ENCODE results near the gene ADGRG3. TPM values are rescaled to one million over a fixed set of nuclear protein-coding genes. Genes with fewer than 3 reads are reported as not detected.
"Not testable (repeated sequence)": the region's sequence is repeated elsewhere in the genome, so short reads cannot be mapped to it uniquely, and the experiment has no call there.

The ADGRG3 gene
- total RNA-seq, 2 donors from 2014 or later, result 0.21 to 0.84 TPM

DNA sequence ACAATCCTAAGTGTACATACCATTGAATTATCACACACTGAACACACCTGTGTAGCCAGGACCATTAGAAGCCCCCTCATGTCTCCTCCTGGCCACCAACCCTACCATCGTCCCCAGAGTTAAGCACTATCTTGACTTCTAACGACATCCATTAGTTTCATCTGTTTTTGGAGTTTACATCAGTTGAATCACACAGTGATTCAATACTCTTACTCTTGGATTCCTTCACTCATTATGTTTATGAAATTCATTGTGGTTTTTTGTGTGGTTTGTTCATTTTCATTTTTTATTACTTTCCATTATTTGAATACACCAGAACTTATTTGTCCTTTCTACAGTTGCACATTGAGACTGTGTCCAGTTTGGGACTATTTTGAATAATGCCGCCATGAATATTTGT lies 40.1 kb downstream of the ADGRG3 start:
- ATAC-seq, result peak in 1 of 2 donors; percentile 71
- H3K27ac Mint-ChIP-seq, result no peak overlapping the region
- DNase-seq (ENCODE audit: low spot score in 2 of 2), result no peak
- H3K9me3 Mint-ChIP-seq, result no peaks in the 10 kb centered on the region
- H3K36me3 Mint-ChIP-seq, result no peaks in the 10 kb centered on the region

DNA sequence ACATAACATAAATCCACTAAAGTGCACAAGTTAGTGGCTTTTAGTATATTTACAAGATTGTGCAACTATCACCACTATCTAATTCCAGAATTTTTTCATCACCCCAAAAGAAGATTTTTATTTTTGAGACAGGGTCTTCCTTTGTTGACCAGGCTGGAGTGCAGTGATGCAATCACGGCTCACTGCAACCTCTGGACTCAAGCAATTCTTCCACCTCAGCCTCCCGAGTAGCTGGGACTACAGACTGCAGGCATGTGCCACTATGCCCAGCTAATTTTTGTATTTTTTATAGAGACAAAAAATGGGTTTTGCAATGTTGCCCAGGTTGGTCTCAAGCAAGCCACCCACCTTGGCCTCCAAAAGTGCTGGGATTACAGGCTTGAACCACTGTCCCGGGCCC lies 41.6 kb downstream of the ADGRG3 start:
- Mint-ChIP-seq H3K9me3 (no peaks in the 10 kb centered on the region), H3K27ac (no peak overlapping the region), H3K36me3 (no peaks in the 10 kb centered on the region)
- no peak for DNase-seq (ENCODE audit: low spot score in 2 of 2)
- no peak for ATAC-seq

DNA sequence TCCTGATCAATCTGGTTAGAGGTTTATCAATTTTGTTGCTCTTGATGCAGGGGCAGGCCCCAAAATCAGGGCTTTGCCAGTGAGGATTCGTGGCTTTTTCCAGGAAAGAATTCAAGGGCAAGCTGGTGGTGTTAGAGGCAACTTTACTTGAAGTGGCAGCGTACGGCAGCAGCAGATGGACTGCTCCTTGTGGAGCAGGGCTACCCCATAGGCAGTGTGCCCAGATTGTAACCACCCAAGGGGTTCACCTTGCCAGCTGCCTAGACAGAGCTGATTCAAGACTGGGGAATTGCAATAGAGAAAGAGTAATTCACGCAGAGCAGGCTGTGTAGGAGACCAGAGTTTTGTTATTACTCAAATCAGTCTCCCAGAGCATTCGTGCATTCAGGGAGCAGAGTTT lies 43.2 kb downstream of the ADGRG3 start:
- Mint-ChIP-seq H3K27ac (peak overlapping the region in 1 of 2 donors; percentile 38), H3K9me3 (no peaks in the 10 kb centered on the region), H3K36me3 (no peaks in the 10 kb centered on the region)
- ATAC-seq (no peak), DNase-seq (ENCODE audit: low spot score in 2 of 2) (no peak)

DNA sequence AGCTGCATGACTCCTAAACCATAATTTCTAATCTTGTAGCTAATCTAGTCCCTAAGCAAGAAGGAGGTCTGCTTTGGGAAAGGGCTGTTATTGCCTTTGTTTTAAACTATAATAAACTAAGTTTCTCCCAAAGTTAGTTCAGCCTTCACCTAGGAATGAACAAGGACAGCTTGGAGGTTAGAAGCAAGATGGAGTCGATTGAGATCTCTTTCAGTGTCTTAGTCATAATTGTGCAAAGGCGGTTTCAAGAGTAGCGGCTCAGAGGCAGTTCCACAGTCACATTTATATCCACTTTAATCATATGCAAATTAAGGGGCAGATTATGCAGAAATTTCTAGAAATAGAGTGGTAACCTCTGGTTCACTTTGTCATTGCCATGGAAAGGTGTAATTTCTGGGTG lies 43.9 kb downstream of the ADGRG3 start:
- DNase-seq (ENCODE audit: low spot score in 2 of 2) (no peak), ATAC-seq (no peak)
- no peaks in the 10 kb centered on the region for H3K36me3 Mint-ChIP-seq
- H3K9me3 Mint-ChIP-seq, result no peaks in the 10 kb centered on the region
- no peak overlapping the region for H3K27ac Mint-ChIP-seq

DNA sequence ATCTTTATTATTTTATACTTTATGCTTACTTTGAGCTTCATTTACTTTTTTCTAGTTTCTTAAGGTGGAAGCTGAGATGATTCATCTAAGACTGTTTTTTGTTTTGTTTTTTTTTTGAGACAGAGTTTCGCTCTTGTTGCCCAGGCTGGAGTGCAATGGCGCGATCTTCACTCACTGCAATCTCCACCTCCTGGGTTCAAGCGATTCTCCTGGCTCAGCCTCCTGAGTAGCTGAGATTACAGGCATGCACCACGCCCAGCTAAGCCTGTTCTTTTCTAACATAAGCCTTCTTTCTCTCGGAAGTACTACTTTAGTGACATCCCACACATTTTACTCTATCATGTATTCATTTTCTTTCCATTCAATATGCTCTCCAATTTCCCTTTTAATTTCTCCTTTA lies 44.5 kb downstream of the ADGRG3 start:
- H3K36me3 Mint-ChIP-seq; H3K27ac Mint-ChIP-seq; H3K9me3 Mint-ChIP-seq; ATAC-seq; DNase-seq (ENCODE audit: low spot score in 2 of 2): not testable (repeated sequence)

DNA sequence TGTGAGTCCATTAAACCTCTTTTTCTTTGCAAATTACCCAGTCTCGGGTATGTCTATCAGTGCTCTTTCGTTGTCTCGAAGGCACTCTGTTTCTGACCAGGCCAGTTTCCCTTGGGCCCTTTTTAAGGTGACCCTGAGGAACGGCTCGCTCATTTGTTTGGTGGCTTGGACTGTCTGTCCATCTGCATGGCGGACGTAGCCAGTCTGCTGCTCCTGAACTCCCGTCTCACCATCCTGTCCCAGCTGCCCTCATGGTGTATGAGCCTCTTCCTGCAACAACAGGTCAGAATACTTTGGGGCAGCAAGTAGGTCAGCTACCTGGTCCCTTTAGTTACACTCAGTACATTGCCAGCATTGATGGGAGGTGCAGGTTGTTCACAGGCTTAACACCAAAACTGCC lies 45.5 kb downstream of the ADGRG3 start:
- ATAC-seq, result no peak
- H3K9me3 Mint-ChIP-seq, result no peaks in the 10 kb centered on the region
- no peak overlapping the region for H3K27ac Mint-ChIP-seq
- DNase-seq (ENCODE audit: low spot score in 2 of 2), result no peak
- no peaks in the 10 kb centered on the region for H3K36me3 Mint-ChIP-seq

DNA sequence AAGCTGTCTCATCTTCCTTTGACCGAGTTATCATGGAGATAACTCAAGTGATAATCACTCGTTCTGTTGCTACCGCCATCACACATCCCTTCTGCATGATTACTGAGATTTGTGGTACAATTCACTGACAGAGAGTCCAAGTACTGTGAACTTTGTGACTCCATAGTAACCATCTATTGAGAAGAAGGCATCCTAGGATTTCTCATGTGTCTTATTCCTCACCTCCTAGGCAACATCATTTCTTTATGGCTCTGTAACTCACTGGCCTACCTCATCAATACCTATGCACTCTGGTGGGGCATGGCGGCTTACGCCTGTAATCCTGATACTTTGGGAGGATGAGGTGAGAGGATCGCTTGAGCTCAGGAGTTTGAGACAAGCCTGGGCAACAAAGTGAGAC lies 45.9 kb downstream of the ADGRG3 start:
- no peaks in the 10 kb centered on the region for H3K9me3 Mint-ChIP-seq

DNA sequence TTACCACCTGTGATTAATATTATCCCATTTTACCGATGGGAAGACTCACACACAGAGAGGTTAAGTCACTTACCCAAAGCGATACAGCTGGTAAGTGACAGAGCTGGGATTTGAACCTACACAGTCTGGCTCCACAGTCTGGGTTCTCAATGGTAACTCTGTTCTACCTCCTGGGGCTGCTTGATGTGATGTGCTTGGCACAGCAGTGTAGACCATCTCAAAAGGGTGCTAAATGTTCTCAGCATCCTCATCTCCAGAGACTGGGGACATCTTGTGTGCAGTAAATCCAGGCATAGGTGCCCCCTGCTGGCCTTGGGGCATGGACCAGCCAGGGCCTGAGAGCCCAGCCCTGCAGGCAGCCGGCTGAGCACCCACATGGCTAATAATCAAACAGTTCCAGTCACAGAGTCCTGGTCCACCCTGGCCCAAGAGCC lies 52.1 kb downstream of the ADGRG3 start:
- Mint-ChIP-seq H3K27ac (no peak overlapping the region), H3K9me3 (no peaks in the 10 kb centered on the region), H3K36me3 (no peaks in the 10 kb centered on the region)
- ATAC-seq (peak; percentile 71 to 79), DNase-seq (ENCODE audit: low spot score in 2 of 2) (peak in 1 of 2 donors; percentile 52)

More for the DNA sequence above, 45.9 kb downstream of the ADGRG3 start:
- ATAC-seq, result no peak
- H3K27ac Mint-ChIP-seq, result no peak overlapping the region
- DNase-seq (ENCODE audit: low spot score in 2 of 2), result no peak
- H3K36me3 Mint-ChIP-seq, result no peaks in the 10 kb centered on the region

DNA sequence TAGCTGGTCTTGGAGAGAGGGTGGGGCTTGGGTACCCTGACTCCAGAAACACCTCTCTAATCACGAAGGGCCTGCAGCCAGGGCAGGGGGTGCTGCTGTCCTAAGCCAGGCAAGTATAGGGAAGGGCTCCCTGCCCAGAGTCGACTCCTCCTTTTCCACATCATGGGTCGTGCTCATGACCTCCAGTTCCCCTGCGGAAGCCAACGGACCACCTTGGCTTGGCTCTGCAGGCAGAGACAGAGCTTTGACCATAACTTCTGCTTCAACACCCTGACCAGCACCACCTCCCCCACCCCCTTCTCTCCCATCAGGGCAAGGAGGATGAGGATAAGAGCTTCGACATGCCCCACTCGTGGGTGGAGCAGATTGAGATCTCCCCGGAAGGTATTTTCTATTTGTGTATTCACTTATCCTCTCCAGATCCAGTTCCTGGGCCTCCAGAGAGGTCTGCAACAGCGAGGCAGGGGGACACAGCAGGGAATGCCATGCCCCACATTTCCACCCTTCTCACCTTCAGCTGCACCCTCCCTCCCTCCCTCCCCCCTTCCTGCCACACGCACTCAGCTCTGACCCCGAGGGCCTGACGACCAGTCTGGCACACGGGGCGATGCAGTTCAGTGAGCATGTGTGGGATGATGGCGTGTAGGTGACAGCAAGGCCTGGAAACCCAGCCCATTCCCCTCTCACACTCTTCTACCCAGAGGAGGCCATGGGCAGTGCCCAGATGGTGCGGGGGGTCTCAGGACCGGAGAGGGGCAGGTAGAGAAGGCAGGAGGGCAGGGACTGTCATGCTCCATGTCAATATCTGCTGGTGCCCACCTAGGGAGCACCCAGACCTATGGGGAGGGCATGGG lies 53.5 kb downstream of the ADGRG3 start:
- no peak for ATAC-seq
- Mint-ChIP-seq H3K9me3 (no peaks in the 10 kb centered on the region), H3K27ac (peak overlapping the region in 1 of 2 donors; percentile 92), H3K36me3 (no peaks in the 10 kb centered on the region)
- DNase-seq (ENCODE audit: low spot score in 2 of 2), result no peak

DNA sequence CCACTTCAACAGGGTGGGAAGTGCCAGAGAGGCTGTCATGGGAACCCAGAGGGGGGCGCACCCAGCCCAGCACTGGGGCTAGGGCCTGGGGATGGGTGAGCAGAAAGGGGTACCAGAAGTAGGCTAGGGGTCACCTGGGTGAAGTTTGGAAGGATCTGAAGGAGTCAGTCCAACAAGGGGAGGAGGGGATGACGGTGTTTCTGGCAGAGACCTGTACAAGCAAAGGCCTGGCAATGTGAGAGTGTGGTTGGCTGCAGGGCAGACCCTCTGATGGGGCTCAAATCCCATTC lies 54.0 kb downstream of the ADGRG3 start:
- Mint-ChIP-seq H3K9me3 (no peaks in the 10 kb centered on the region), H3K27ac (peak overlapping the region in 1 of 2 donors; percentile 92), H3K36me3 (no peaks in the 10 kb centered on the region)
- DNase-seq (ENCODE audit: low spot score in 2 of 2) (no peak), ATAC-seq (no peak)

DNA sequence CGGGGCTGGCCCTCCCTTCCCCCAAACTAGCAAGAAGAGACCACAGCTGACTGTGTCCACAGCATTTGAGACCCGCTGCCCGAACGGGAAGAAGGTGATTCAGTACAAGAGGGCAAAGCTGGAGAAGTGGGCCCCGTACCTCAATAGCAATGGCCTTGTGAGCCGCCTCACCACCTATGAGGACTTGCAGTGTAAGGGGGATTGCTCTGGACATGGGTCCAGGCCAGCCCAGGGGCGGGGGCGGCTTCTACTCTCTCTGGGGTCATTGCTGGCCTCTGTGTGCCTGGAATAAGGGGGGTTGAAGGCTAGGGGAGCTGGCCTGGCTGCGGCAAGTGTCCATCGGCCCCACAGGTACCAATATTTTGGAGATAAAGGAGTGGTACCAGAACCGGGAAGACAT lies 54.5 kb downstream of the ADGRG3 start:
- no peak for ATAC-seq

DNA sequence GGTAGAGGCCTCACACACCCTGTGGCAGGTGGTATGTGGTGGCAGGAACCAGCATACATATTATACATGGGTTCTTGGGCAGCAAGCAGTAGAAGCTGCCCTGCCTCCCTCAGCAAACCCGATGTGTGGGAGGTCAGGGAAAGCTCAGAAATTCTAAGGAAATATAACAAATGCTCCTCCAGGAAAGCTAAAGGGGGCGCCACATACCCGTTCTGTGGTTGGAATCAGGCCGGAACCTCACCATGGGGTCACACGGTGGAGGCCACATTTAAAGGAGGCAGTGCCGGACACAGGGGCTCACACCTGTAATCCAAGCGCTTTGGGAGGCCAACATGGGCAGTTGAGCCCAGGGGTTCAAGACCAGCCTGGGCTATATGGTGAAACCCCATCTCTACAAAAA lies 55.1 kb downstream of the ADGRG3 start:
- Mint-ChIP-seq H3K36me3 (no peaks in the 10 kb centered on the region), H3K27ac (no peak overlapping the region), H3K9me3 (no peaks in the 10 kb centered on the region)
- DNase-seq (ENCODE audit: low spot score in 2 of 2) (no peak), ATAC-seq (no peak)

More for the DNA sequence above, 54.5 kb downstream of the ADGRG3 start:
- DNase-seq (ENCODE audit: low spot score in 2 of 2), result no peak
- Mint-ChIP-seq H3K36me3 (no peaks in the 10 kb centered on the region), H3K27ac (peak overlapping the region in 1 of 2 donors; percentile 81), H3K9me3 (no peaks in the 10 kb centered on the region)

DNA sequence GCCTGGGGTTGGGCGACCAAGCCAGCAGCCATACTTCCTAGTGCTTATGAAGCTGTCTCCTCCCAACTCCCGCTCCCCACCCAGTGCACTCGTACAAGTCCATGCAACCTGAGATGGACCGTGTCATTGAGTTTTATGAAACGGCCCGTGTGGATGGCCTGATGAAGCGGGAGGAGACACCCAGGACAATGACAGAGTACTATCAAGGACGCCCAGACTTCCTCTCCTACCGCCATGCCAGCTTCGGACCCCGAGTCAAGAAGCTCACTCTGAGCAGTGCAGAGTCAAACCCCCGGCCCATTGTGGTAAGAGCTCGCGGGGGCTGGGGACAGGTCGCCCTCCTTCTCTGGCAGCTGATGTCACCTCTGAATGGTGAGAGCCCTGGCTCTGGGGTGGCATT lies 56.4 kb downstream of the ADGRG3 start:
- ATAC-seq (no peak), DNase-seq (ENCODE audit: low spot score in 2 of 2) (no peak)
- H3K9me3 Mint-ChIP-seq, result no peaks in the 10 kb centered on the region
- H3K27ac Mint-ChIP-seq, result no peak overlapping the region
- no peaks in the 10 kb centered on the region for H3K36me3 Mint-ChIP-seq

DNA sequence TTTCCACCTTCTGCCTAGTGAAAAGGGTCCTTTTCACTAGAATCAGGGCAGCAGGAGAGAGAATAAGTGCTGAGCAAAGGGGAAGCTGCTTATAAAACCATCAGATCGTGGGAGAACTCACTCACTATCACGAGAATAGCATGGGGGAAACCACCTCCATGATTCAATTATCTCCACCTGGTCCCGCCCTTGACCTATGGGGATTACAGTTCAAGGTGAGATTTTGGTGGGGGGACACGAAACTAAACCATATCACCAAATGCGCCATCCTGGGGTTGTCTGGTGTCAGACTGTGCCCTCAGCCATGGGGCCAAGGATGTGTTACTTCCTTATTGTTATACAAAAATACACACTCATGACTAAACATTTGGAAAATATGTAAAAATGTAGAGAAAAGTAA lies 57.0 kb downstream of the ADGRG3 start:
- ATAC-seq (no peak), DNase-seq (ENCODE audit: low spot score in 2 of 2) (no peak)
- no peaks in the 10 kb centered on the region for H3K9me3 Mint-ChIP-seq
- H3K27ac Mint-ChIP-seq, result no peak overlapping the region
- no peaks in the 10 kb centered on the region for H3K36me3 Mint-ChIP-seq

DNA sequence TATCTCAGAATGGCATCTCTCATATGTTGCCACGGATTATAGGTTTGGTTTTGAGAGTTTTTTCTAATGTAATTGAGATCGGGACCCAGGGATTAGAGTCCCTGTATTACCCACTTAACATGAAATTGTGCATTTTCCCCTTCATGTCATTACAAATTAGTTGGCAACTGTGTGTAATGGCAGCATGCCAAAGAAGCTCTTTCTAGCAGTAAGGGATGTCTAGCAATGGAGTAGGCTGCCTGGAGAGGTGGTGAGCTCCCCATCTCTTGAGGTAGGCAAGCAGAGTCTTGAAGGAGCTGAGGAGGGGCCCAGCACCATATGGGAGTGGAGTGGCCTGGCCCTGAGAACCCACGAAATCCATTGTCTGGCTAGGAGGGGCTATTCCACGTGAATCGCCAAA lies 57.4 kb downstream of the ADGRG3 start:
- Mint-ChIP-seq H3K9me3 (no peaks in the 10 kb centered on the region), H3K27ac (no peak overlapping the region), H3K36me3 (no peaks in the 10 kb centered on the region)
- ATAC-seq, result no peak
- no peak for DNase-seq (ENCODE audit: low spot score in 2 of 2)

DNA sequence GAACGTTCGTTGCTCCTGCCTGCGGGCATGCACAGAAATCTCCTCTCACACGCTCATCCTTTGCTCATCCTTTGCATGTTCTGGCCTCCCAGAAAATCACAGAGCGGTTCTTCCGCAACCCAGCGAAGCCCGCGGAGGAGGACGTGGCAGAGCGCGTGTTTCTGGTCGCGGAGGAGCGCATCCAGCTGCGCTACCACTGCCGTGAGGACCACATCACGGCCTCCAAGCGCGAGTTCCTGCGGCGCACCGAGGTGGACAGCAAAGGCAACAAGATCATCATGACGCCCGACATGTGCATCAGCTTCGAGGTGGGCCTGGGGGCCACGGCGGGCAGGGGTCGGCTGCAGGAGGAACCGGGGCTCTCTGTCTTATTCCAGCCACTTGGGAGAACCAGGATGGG lies 57.9 kb downstream of the ADGRG3 start:
- Mint-ChIP-seq H3K9me3 (no peaks in the 10 kb centered on the region), H3K27ac (no peak overlapping the region), H3K36me3 (no peaks in the 10 kb centered on the region)
- DNase-seq (ENCODE audit: low spot score in 2 of 2), result no peak
- ATAC-seq, result no peak

DNA sequence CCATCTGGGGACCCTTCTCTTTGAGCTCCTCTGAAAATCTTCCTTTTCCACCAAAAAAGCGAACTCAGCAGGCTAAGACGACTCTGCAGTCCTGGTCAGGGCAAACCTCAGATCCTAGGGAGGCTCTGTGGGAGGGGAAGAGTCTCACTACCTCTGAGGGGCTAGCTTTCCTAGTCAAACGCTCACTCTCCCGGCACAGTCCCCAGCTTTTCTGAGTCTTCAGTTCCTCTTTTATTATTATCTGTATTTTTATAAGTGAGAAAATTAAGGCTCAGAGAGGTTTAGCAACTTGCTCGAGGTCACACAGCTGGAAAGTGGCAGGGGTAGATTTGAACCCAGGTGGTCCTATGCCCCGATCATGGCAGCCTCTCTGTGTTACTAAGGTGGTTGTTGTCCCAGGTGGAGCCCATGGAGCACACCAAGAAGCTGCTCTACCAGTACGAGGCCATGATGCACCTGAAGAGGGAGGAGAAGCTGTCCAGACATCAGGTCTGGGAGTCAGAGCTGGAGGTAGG lies 58.4 kb downstream of the ADGRG3 start:
- ATAC-seq (no peak), DNase-seq (ENCODE audit: low spot score in 2 of 2) (no peak)
- Mint-ChIP-seq H3K36me3 (no peaks in the 10 kb centered on the region), H3K9me3 (peaks cover 0 to 4% of the 10 kb centered on the region in 2 donors), H3K27ac (no peak overlapping the region)

DNA sequence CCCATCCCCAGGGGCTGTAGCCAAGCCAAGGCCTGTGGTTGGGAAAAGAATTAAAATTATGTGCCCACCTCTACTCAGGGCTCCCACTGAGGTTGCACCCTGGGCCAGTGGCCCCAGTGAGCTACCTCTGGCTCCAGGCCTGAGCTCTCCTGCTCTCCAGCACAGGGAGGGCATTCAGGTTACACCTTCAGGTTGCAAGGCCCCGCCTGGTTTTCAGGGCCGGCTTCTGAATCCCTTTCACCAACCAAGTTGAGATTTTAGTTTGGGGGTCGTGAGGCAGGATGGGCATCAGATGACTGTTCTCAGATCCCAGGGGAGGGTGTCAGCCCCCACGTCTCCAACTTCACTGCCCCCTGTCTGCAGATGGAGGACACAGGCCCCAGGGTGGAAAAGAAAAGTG lies 59.5 kb downstream of the ADGRG3 start:
- no peak for ATAC-seq
- no peak overlapping the region for H3K27ac Mint-ChIP-seq
- no peak for DNase-seq (ENCODE audit: low spot score in 2 of 2)
- peaks cover 3 to 7% of the 10 kb centered on the region in 2 donors for H3K9me3 Mint-ChIP-seq
- peaks cover under 1 to 2% of the 10 kb centered on the region in 2 donors for H3K36me3 Mint-ChIP-seq

Measured in activated naive CD4-positive, alpha-beta T cell treated with anti-CD3 and anti-CD28 coated beads, Interleukin-2, amount 50 U/mL, for 72 hours (primary cell).